WTC11 (cell line): ENCODE results near the gene CD6. TPM values are rescaled to one million over a fixed set of nuclear protein-coding genes. Genes with fewer than 3 reads are reported as not detected.

Experiments used
- ATAC-seq: fragments of 200-7000 bp; cut with Tn5 transposase; 2 replicates; pipeline ENCODE4 v1.10.0; 2021; ENCODE audit warnings: mild to moderate bottlenecking, moderate library complexity
- CTCF ChIA-PET: fragments of 300-600 bp; sonication (Branson Sonifier 250); formaldehyde crosslinking; loops from one replicate; lab custom pipeline; 2021; ENCODE audit warnings: antibody characterized with exemption; lab: Charles Lee
- POLR2A ChIA-PET: fragments of 350-600 bp; sonication (Branson Sonifier 250); formaldehyde crosslinking; loops from one replicate; lab custom pipeline; 2021; ENCODE audit warnings: antibody characterized with exemption; lab: Charles Lee
- DNase-seq: peaks from one replicate; pipeline ENCODE4 v3.0.0; 2021; ENCODE audit warnings: low spot score
- H3K27ac Mint-ChIP-seq: 2 replicates; pipeline ENCODE4 v1.8.0; 2021; ENCODE audit warnings: mixed read lengths
- H3K27me3 Mint-ChIP-seq: 2 replicates; pipeline ENCODE4 v1.8.0; 2021; ENCODE audit warnings: low read depth, mild to moderate bottlenecking, moderate library complexity, mixed read lengths
- H3K36me3 Mint-ChIP-seq: 2 replicates; pipeline ENCODE4 v1.8.0; 2021; ENCODE audit warnings: mixed read lengths
- H3K4me1 Mint-ChIP-seq: 2 replicates; pipeline ENCODE4 v1.8.0; 2022; ENCODE audit warnings: mixed read lengths
- H3K4me3 Mint-ChIP-seq: 2 replicates; pipeline ENCODE4 v1.8.0; 2021; ENCODE audit warnings: mild to moderate bottlenecking, moderate library complexity, mixed read lengths
- H3K9me3 Mint-ChIP-seq: 2 replicates; pipeline ENCODE4 v1.8.0; 2021; ENCODE audit warnings: mixed read lengths
- ATF3 ChIP-seq: sonication (generic); formaldehyde crosslinking; conservative IDR thresholded peaks from 2 replicates; pipeline ENCODE4 v1.8.1; 2022; ENCODE audit warnings: mild to moderate bottlenecking, missing genetic modification reagents
- GABPB1 ChIP-seq: sonication (generic); formaldehyde crosslinking; IDR thresholded peaks from 2 replicates; pipeline ENCODE4 v1.8.1; 2023; ENCODE audit warnings: mild to moderate bottlenecking, missing genetic modification reagents
- JAZF1 ChIP-seq: fragments of 250-450 bp; sonication (Bioruptor Pico); IDR thresholded peaks from 2 replicates; pipeline ENCODE4 v1.9.0; 2021; ENCODE audit warnings: moderate library complexity, mild to moderate bottlenecking, inconsistent platforms
- JUN ChIP-seq: sonication (generic); formaldehyde crosslinking; IDR thresholded peaks from 2 replicates; pipeline ENCODE4 v1.8.0; 2023; ENCODE audit warnings: mild to moderate bottlenecking, missing genetic modification reagents
- MAX ChIP-seq: sonication (generic); formaldehyde crosslinking; IDR thresholded peaks from 2 replicates; pipeline ENCODE4 v1.8.0; 2022; ENCODE audit warnings: mild to moderate bottlenecking, missing genetic modification reagents
- MLX ChIP-seq: sonication (generic); formaldehyde crosslinking; IDR thresholded peaks from 2 replicates; pipeline ENCODE4 v1.8.1; 2023; ENCODE audit warnings: mild to moderate bottlenecking, missing genetic modification reagents, moderate library complexity
- NR3C1 ChIP-seq: sonication (generic); formaldehyde crosslinking; conservative IDR thresholded peaks from 2 replicates; pipeline ENCODE4 v1.8.1; 2023; ENCODE audit warnings: low read depth, mild to moderate bottlenecking, missing genetic modification reagents
- PREB ChIP-seq: sonication (generic); formaldehyde crosslinking; IDR thresholded peaks from 2 replicates; pipeline ENCODE4 v1.8.1; 2022; ENCODE audit warnings: mild to moderate bottlenecking, missing genetic modification reagents, moderate library complexity, borderline replicate concordance
- PRRX2 ChIP-seq: fragments of 250-450 bp; sonication (Bioruptor Pico); IDR thresholded peaks from 2 replicates; pipeline ENCODE4 v1.8.0; 2021; ENCODE audit warnings: mild to moderate bottlenecking
- SMAD4 ChIP-seq: sonication (generic); formaldehyde crosslinking; IDR thresholded peaks from 2 replicates; pipeline ENCODE4 v1.8.0; 2022; ENCODE audit warnings: mild to moderate bottlenecking, missing genetic modification reagents
- ZBTB43 ChIP-seq: sonication (generic); formaldehyde crosslinking; IDR thresholded peaks from 2 replicates; pipeline ENCODE4 v1.8.1; 2023; ENCODE audit warnings: mild to moderate bottlenecking, missing genetic modification reagents
- ZNF138 ChIP-seq: sonication (generic); formaldehyde crosslinking; conservative IDR thresholded peaks from 2 replicates; pipeline ENCODE4 v1.8.1; 2022; ENCODE audit warnings: mild to moderate bottlenecking, moderate library complexity, missing genetic modification reagents
- ZNF423 ChIP-seq: fragments of 250-450 bp; sonication (Bioruptor Pico); IDR thresholded peaks from 2 replicates; pipeline ENCODE4 v2.1.2; 2022; ENCODE audit warnings: mild to moderate bottlenecking, moderate library complexity
- total RNA-seq: library from RNA; stranded (reverse); gene quantifications from 3 replicates; pipeline ENCODE4 v1.2.3, GENCODE V29; 2021

The CD6 gene
- total RNA-seq, 1 experiment from 2014 or later: 1.0 TPM

- TF ChIP-seq PRRX2 (CRISPR knock-in tag) (no peak), MAX (no peak), SMAD4 (CRISPR knock-in tag) (no peak), ZBTB43 (CRISPR knock-in tag) (no peak), PREB (no peak), GABPB1 (CRISPR knock-in tag) (no peak)
These were observed 97.1 kb downstream of the CD6 start (continued) for GRCh38 chr11:61068581-61068980.

- peaks cover 5% of the 10 kb centered on the region; the same call in 1 of the 2 replicates for H3K9me3 Mint-ChIP-seq
- H3K4me3 Mint-ChIP-seq: no peak overlapping the region
- ChIA-PET CTCF (interaction anchor here (1.1 kb wide), 1 partner anchor 12 kb away, joined by 3 read pairs; no protein-coding TSS in a partner anchor), POLR2A (no interaction called here)
- DNase-seq (no peak), ATAC-seq (no peak)
- 0 out of 2 replicates have a peak, but pooled peaks cover 2% of the 10 kb centered on the region for H3K4me1 Mint-ChIP-seq
- H3K36me3 Mint-ChIP-seq: no peaks in the 10 kb centered on the region
- no peaks in the 10 kb centered on the region; the same call in 1 of the 2 replicates for H3K27me3 Mint-ChIP-seq
- TF ChIP-seq ZNF138 (no peak), ZNF423 (CRISPR knock-in tag) (no peak), MLX (CRISPR knock-in tag) (no peak), JUN (CRISPR knock-in tag) (no peak), ATF3 (no peak), NR3C1 (no peak), JAZF1 (no peak)
- H3K27ac Mint-ChIP-seq: no peak overlapping the region
These were observed 97.9 kb downstream of the CD6 start for GRCh38 chr11:61069427-61069826.

Other genes starting within 250 kb of the CD6 start
- not detected in 3 replicates for gene MS4A18, start 247.0 kb upstream of the CD6 start, total RNA-seq
- gene MS4A15, start 214.8 kb upstream of the CD6 start, total RNA-seq: 0.09 to 0.41 TPM (median 0.39 TPM) in 3 replicates
- not detected in 3 replicates for gene MS4A10, start 186.3 kb upstream of the CD6 start, total RNA-seq
- gene CCDC86, start 129.6 kb upstream of the CD6 start, total RNA-seq: 49.4 to 53.5 TPM (median 53.1 TPM) in 3 replicates
- gene PTGDR2, start 115.7 kb upstream of the CD6 start, total RNA-seq: 0.07 to 0.14 TPM (median 0.14 TPM) in 3 replicates
- not detected in 3 replicates for gene ZP1, start 104.1 kb upstream of the CD6 start, total RNA-seq
- gene PRPF19, start 65.1 kb upstream of the CD6 start, total RNA-seq: 103 to 116 TPM (median 105 TPM) in 3 replicates
- gene TMEM109, start 57.5 kb upstream of the CD6 start, total RNA-seq: 24.1 to 26.8 TPM (median 25.1 TPM) in 3 replicates
- gene TMEM132A, start 47.2 kb upstream of the CD6 start, total RNA-seq: 110 to 114 TPM (median 114 TPM) in 3 replicates
- gene SLC15A3, start 19.5 kb upstream of the CD6 start, total RNA-seq: 10.2 to 12.1 TPM (median 11.5 TPM) in 3 replicates
- gene CD5, start 130.8 kb downstream of the CD6 start, total RNA-seq: 0.30 to 0.37 TPM (median 0.32 TPM) in 3 replicates
- 22.2 to 23.9 TPM (median 23.4 TPM) in 3 replicates for gene VPS37C, start 189.7 kb downstream of the CD6 start, total RNA-seq
- 0.20 to 0.37 TPM in 2 of 3 replicates, not detected in the other for gene PGA3, start 231.8 kb downstream of the CD6 start, total RNA-seq